ENCODE data around the gene LXN.

The LXN gene

DNA sequence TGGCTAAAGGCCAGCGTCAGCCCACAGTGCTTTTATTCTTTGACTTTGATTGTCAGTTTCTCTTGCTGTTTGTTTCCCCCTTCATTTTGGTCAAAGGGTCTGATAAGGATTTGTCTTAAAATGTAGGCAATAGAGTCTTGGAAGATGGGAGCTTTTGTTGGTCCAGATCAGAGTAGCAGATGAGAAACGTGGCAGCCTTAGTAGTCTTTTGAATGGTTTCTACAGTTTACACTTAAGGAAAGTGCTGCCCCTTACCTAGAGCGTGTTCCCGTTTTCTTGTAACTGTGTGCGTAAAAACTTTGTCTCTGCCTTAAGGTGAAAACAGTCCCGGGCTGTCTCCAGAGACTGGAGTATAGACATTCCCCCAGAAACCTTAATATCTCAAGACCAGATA lies 630 bp downstream of the LXN start:
- peaks cover 7% of the 10 kb centered on the region for H3K36me3 ChIP-seq (ENCODE audit: control insufficient read depth, insufficient read depth, low read length)
- H3K9me3 ChIP-seq (ENCODE audit: control insufficient read depth, low read length): no peaks in the 10 kb centered on the region
- no peak overlapping the region for H3K27ac ChIP-seq (ENCODE audit: insufficient read depth, low read depth, low read length, poor library complexity, severe bottlenecking)
- peak overlapping the region; percentile 53 for H3K4me3 ChIP-seq (ENCODE audit: insufficient read depth, low read depth, low read length)
- no peaks in the 10 kb centered on the region for H3K4me1 ChIP-seq (ENCODE audit: control insufficient read depth, insufficient read depth, low read length)
- H3K27me3 ChIP-seq (ENCODE audit: control insufficient read depth, insufficient read depth, low read length, poor library complexity, severe bottlenecking): no peaks in the 10 kb centered on the region
- 26 to 28% methylated on average over 6 of the region's 6 CpGs for WGBS, 2 experiments

DNA sequence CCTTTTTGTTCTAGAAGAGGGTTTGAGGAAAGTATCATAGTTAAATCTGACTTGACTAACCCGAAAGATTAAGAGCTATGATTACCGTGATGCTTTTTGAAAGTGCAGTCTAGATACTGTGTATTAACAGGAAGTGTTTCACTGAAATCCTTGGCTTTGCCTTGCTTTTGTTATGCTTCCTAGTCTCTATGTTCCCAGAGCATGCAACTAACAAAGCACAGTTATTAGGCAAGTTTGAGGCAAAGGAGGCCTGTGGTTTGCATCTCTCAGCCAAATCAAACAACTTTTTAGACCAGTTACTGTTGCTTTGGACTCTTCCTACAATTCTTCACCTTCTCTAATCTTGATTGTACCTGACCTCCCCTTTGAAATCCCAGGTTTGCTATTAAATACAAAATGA lies 3.9 kb downstream of the LXN start:
- no peaks in the 10 kb centered on the region for H3K9me3 ChIP-seq (ENCODE audit: control insufficient read depth, low read length)
- H3K27ac ChIP-seq (ENCODE audit: insufficient read depth, low read depth, low read length, poor library complexity, severe bottlenecking): no peak overlapping the region
- no peak overlapping the region for H3K4me3 ChIP-seq (ENCODE audit: insufficient read depth, low read depth, low read length)
- no peaks in the 10 kb centered on the region for H3K4me1 ChIP-seq (ENCODE audit: control insufficient read depth, insufficient read depth, low read length)
- H3K27me3 ChIP-seq (ENCODE audit: control insufficient read depth, insufficient read depth, low read length, poor library complexity, severe bottlenecking): no peaks in the 10 kb centered on the region
- WGBS, 2 experiments: 94 to 97% methylated on average over 2 of the region's 2 CpGs
- H3K36me3 ChIP-seq (ENCODE audit: control insufficient read depth, insufficient read depth, low read length): peaks cover 12% of the 10 kb centered on the region

- peaks cover 12% of the 10 kb centered on the region for H3K36me3 ChIP-seq (ENCODE audit: control insufficient read depth, insufficient read depth, low read length)
- H3K4me1 ChIP-seq (ENCODE audit: control insufficient read depth, insufficient read depth, low read length): no peaks in the 10 kb centered on the region
- H3K4me3 ChIP-seq (ENCODE audit: insufficient read depth, low read depth, low read length): no peak overlapping the region
- 94% methylated on average over 3 of the region's 3 CpGs for WGBS, 2 experiments
- no peaks in the 10 kb centered on the region for H3K27me3 ChIP-seq (ENCODE audit: control insufficient read depth, insufficient read depth, low read length, poor library complexity, severe bottlenecking)
- no peak overlapping the region for H3K27ac ChIP-seq (ENCODE audit: insufficient read depth, low read depth, low read length, poor library complexity, severe bottlenecking)
- no peaks in the 10 kb centered on the region for H3K9me3 ChIP-seq (ENCODE audit: control insufficient read depth, low read length)
These were observed 6.0 kb downstream of the LXN start for GRCh38 chr3:158666416-158666815.

DNA sequence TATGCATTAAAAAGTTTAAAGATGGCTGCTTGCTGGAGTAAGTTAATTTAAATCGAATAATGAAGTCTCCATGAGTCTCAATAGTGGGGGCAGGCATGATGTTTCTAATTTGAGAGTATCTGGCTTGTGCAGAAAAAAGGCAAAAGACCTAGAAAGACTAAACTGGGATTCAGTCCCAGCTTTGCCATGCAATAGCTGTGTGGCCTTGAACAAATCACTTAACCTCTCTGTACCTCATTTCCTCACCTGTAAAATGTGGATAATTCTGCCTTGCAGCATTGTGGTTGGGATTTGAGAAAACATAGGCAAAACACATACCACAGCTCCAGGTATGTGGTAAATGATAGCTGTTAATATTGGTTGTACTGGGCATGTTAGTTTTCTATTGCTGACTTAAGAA lies 8.6 kb downstream of the LXN start:
- H3K4me3 ChIP-seq (ENCODE audit: insufficient read depth, low read depth, low read length): no peak overlapping the region
- H3K27me3 ChIP-seq (ENCODE audit: control insufficient read depth, insufficient read depth, low read length, poor library complexity, severe bottlenecking): no peaks in the 10 kb centered on the region
- WGBS, 2 experiments: 92 to 95% methylated on average over 1 of the region's 1 CpG
- no peaks in the 10 kb centered on the region for H3K4me1 ChIP-seq (ENCODE audit: control insufficient read depth, insufficient read depth, low read length)
- H3K9me3 ChIP-seq (ENCODE audit: control insufficient read depth, low read length): no peaks in the 10 kb centered on the region
- no peak overlapping the region for H3K27ac ChIP-seq (ENCODE audit: insufficient read depth, low read depth, low read length, poor library complexity, severe bottlenecking)
- peaks cover 23% of the 10 kb centered on the region for H3K36me3 ChIP-seq (ENCODE audit: control insufficient read depth, insufficient read depth, low read length)

- no peak overlapping the region for H3K27ac ChIP-seq (ENCODE audit: insufficient read depth, low read depth, low read length, poor library complexity, severe bottlenecking)
These were observed 9.2 kb downstream of the LXN start for GRCh38 chr3:158663246-158663645.

GRCh38 chr3:158660711-158661110 lies 11.7 kb downstream of the LXN start:
- Histone ChIP-seq H3K27ac (ENCODE audit: insufficient read depth, low read depth, low read length, poor library complexity, severe bottlenecking) (no peak overlapping the region), H3K4me1 (ENCODE audit: control insufficient read depth, insufficient read depth, low read length) (no peaks in the 10 kb centered on the region), H3K4me3 (ENCODE audit: insufficient read depth, low read depth, low read length) (no peak overlapping the region), H3K27me3 (ENCODE audit: control insufficient read depth, insufficient read depth, low read length, poor library complexity, severe bottlenecking) (no peaks in the 10 kb centered on the region), H3K36me3 (ENCODE audit: control insufficient read depth, insufficient read depth, low read length) (peaks cover 13% of the 10 kb centered on the region), H3K9me3 (ENCODE audit: control insufficient read depth, low read length) (no peaks in the 10 kb centered on the region)
- WGBS, 2 experiments: 96 to 100% methylated on average over 1 to 4 of the region's 4 CpGs

More at GRCh38 chr3:158663246-158663645, 9.2 kb downstream of the LXN start:
- no peaks in the 10 kb centered on the region for H3K27me3 ChIP-seq (ENCODE audit: control insufficient read depth, insufficient read depth, low read length, poor library complexity, severe bottlenecking)
- no CpG with 5 or more reads among the region's 1 CpG for WGBS, 2 experiments
- no peaks in the 10 kb centered on the region for H3K9me3 ChIP-seq (ENCODE audit: control insufficient read depth, low read length)
- peaks cover 25% of the 10 kb centered on the region for H3K36me3 ChIP-seq (ENCODE audit: control insufficient read depth, insufficient read depth, low read length)
- no peaks in the 10 kb centered on the region for H3K4me1 ChIP-seq (ENCODE audit: control insufficient read depth, insufficient read depth, low read length)
- H3K4me3 ChIP-seq (ENCODE audit: insufficient read depth, low read depth, low read length): no peak overlapping the region

GRCh38 chr3:158659454-158660237 lies 12.8 kb downstream of the LXN start:
- Histone ChIP-seq H3K9me3 (ENCODE audit: control insufficient read depth, low read length) (no peaks in the 10 kb centered on the region), H3K4me1 (ENCODE audit: control insufficient read depth, insufficient read depth, low read length) (no peaks in the 10 kb centered on the region), H3K27ac (ENCODE audit: insufficient read depth, low read depth, low read length, poor library complexity, severe bottlenecking) (no peak overlapping the region), H3K36me3 (ENCODE audit: control insufficient read depth, insufficient read depth, low read length) (peaks cover 13% of the 10 kb centered on the region), H3K27me3 (ENCODE audit: control insufficient read depth, insufficient read depth, low read length, poor library complexity, severe bottlenecking) (no peaks in the 10 kb centered on the region), H3K4me3 (ENCODE audit: insufficient read depth, low read depth, low read length) (no peak overlapping the region)
- 72 to 73% methylated on average over 7 of the region's 7 CpGs for WGBS, 2 experiments

DNA sequence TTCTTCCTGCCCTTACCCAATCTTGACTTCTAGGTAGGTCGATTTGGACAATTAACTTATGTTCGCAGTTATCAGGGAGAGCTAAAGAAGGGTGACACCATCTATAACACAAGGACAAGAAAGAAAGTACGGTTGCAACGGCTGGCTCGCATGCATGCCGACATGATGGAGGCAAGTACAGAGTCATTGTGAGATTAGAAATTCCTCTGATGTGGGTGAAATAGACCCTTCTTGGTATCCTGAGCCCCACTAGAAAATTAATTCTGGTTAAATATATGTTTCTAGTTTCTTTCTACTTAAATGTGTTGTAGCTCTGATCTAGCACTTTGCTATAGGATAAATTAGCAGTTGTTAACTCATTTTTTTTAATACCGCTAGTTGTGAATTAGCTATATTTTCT lies 13.6 kb downstream of the LXN start:
- H3K4me1 ChIP-seq (ENCODE audit: control insufficient read depth, insufficient read depth, low read length): no peaks in the 10 kb centered on the region
- peaks cover 13% of the 10 kb centered on the region for H3K36me3 ChIP-seq (ENCODE audit: control insufficient read depth, insufficient read depth, low read length)
- H3K27ac ChIP-seq (ENCODE audit: insufficient read depth, low read depth, low read length, poor library complexity, severe bottlenecking): no peak overlapping the region
- WGBS, 2 experiments: 96 to 98% methylated on average over 5 to 7 of the region's 7 CpGs
- H3K4me3 ChIP-seq (ENCODE audit: insufficient read depth, low read depth, low read length): no peak overlapping the region
- no peaks in the 10 kb centered on the region for H3K9me3 ChIP-seq (ENCODE audit: control insufficient read depth, low read length)
- no peaks in the 10 kb centered on the region for H3K27me3 ChIP-seq (ENCODE audit: control insufficient read depth, insufficient read depth, low read length, poor library complexity, severe bottlenecking)

DNA sequence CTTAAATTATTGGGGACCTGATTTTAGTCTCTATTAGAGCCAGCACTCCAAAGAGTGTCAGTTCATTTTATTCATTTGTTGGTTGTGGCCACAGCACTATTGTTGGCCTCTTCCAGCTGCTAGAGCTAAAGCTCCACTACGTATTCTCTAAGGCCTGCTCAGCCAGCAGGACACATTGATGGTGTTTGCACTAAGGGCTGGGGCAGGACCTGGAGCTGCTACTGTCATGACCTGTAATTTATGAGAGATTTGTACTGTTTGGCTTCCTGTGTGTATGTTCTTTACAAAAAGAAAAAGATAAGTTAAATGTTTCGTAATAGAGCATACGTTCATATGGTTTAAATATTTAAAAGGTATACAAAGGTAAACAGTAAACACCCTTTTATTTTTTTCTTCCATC lies 20.0 kb downstream of the LXN start:
- Histone ChIP-seq H3K4me1 (ENCODE audit: control insufficient read depth, insufficient read depth, low read length) (no peaks in the 10 kb centered on the region), H3K27me3 (ENCODE audit: control insufficient read depth, insufficient read depth, low read length, poor library complexity, severe bottlenecking) (no peaks in the 10 kb centered on the region), H3K9me3 (ENCODE audit: control insufficient read depth, low read length) (no peaks in the 10 kb centered on the region), H3K4me3 (ENCODE audit: insufficient read depth, low read depth, low read length) (no peak overlapping the region), H3K36me3 (ENCODE audit: control insufficient read depth, insufficient read depth, low read length) (no peaks in the 10 kb centered on the region), H3K27ac (ENCODE audit: insufficient read depth, low read depth, low read length, poor library complexity, severe bottlenecking) (no peak overlapping the region)
- WGBS, 2 experiments: 94 to 99% methylated on average over 1 to 3 of the region's 3 CpGs

GRCh38 chr3:158651192-158651591 lies 21.3 kb downstream of the LXN start:
- Histone ChIP-seq H3K4me1 (ENCODE audit: control insufficient read depth, insufficient read depth, low read length) (no peaks in the 10 kb centered on the region), H3K9me3 (ENCODE audit: control insufficient read depth, low read length) (no peaks in the 10 kb centered on the region), H3K27ac (ENCODE audit: insufficient read depth, low read depth, low read length, poor library complexity, severe bottlenecking) (no peak overlapping the region), H3K27me3 (ENCODE audit: control insufficient read depth, insufficient read depth, low read length, poor library complexity, severe bottlenecking) (no peaks in the 10 kb centered on the region), H3K36me3 (ENCODE audit: control insufficient read depth, insufficient read depth, low read length) (no peaks in the 10 kb centered on the region), H3K4me3 (ENCODE audit: insufficient read depth, low read depth, low read length) (no peak overlapping the region)
- 98 to 100% methylated on average over 1 to 2 of the region's 2 CpGs for WGBS, 2 experiments
